ENCODE results near the gene ZNF462.

ZNF462 gene

DNA sequence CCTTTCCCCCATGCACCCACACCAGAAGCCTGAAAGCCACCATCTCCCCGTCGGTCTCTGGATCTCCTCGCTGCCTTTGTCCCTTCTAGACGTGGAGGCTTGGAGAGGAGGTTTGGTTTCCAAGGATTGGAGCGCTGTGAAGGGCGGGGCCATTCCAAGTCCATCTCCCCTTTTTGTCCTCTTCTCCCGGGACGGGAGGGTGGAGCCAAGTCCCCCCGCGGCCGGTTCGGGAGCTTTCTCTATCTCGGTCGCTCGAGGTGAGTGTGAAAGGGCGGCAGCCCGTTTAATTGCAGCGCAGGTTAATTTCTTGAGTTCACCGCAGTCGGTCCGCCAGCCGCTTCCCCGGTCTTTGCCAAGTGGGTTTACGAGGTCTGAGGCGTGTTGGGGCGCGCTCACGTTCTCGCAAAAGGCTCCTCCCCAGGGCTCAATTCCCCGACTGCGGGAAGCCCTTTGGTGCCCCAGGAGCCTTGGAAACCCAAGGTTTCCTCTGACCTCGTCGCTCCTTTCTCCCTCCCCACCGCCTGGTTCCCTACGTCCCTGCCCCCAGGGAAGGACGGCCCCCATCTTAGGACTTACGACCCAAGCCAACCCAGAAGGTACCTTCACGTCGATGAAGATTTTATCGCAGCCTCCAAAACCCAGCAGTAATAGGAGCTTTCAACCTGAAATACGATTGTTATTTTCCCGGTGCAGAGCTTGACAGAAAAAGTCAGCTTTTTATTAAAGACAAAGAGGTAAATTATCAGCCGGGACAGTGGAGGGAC lies 2.8 kb upstream of the ZNF462 start:
- H3K36me3 Mint-ChIP-seq: peaks cover 2% of the 10 kb centered on the region
- no peak overlapping the region for H3K4me3 Mint-ChIP-seq
- H3K9me3 Mint-ChIP-seq (ENCODE audit: low read depth): no peaks in the 10 kb centered on the region
- peaks cover 44% of the 10 kb centered on the region for H3K27me3 Mint-ChIP-seq
- no peak overlapping the region for H3K27ac Mint-ChIP-seq
- H3K4me1 Mint-ChIP-seq (ENCODE audit: low read depth): peaks cover 33% of the 10 kb centered on the region

- peaks cover 33% of the 10 kb centered on the region for H3K4me1 Mint-ChIP-seq (ENCODE audit: low read depth)
- no peaks in the 10 kb centered on the region for H3K9me3 Mint-ChIP-seq (ENCODE audit: low read depth)
- H3K4me3 Mint-ChIP-seq: peak overlapping the region; percentile 46
- H3K27ac Mint-ChIP-seq: no peak overlapping the region
- peaks cover 49% of the 10 kb centered on the region for H3K27me3 Mint-ChIP-seq
- H3K36me3 Mint-ChIP-seq: peaks cover 2% of the 10 kb centered on the region
Observed at GRCh38 chr9:106860721-106861639, 2.0 kb upstream of the ZNF462 start.

DNA sequence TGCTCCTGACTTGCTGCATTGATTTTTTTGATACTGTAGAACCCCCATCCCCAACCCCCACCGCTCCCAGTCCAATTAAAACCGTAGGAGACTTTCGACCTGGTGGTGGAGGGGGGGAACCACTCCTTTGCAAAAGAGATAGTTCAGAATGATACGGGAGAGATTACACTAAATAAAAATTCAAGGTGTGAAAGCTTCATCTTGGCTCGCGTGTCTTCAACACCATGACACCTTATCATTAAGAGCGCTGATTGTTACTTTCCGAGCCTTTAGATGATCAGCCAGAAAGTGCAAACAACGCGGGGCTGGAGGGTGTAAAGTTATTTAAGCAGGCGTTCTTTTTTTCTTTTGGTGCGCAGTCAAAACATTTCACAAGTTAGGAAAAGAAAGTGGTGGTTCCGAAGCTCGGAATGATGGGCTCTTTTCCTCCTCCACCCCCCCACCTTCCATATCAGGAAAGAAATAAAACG lies 1.3 kb upstream of the ZNF462 start:
- peaks cover 33% of the 10 kb centered on the region for H3K4me1 Mint-ChIP-seq (ENCODE audit: low read depth)
- no peaks in the 10 kb centered on the region for H3K9me3 Mint-ChIP-seq (ENCODE audit: low read depth)
- H3K4me3 Mint-ChIP-seq: peak overlapping the region; percentile 46
- peaks cover 2% of the 10 kb centered on the region for H3K36me3 Mint-ChIP-seq
- H3K27ac Mint-ChIP-seq: no peak overlapping the region
- H3K27me3 Mint-ChIP-seq: peaks cover 49% of the 10 kb centered on the region

- peaks cover 33% of the 10 kb centered on the region for H3K4me1 Mint-ChIP-seq (ENCODE audit: low read depth)
- peaks cover 51% of the 10 kb centered on the region for H3K27me3 Mint-ChIP-seq
- H3K4me3 Mint-ChIP-seq: peak overlapping the region; percentile 83
- H3K9me3 Mint-ChIP-seq (ENCODE audit: low read depth): no peaks in the 10 kb centered on the region
- H3K36me3 Mint-ChIP-seq: peaks cover 2% of the 10 kb centered on the region
- H3K27ac Mint-ChIP-seq: no peak overlapping the region
Observed at GRCh38 chr9:106862110-106862820, 701 bp upstream of the ZNF462 start.

DNA sequence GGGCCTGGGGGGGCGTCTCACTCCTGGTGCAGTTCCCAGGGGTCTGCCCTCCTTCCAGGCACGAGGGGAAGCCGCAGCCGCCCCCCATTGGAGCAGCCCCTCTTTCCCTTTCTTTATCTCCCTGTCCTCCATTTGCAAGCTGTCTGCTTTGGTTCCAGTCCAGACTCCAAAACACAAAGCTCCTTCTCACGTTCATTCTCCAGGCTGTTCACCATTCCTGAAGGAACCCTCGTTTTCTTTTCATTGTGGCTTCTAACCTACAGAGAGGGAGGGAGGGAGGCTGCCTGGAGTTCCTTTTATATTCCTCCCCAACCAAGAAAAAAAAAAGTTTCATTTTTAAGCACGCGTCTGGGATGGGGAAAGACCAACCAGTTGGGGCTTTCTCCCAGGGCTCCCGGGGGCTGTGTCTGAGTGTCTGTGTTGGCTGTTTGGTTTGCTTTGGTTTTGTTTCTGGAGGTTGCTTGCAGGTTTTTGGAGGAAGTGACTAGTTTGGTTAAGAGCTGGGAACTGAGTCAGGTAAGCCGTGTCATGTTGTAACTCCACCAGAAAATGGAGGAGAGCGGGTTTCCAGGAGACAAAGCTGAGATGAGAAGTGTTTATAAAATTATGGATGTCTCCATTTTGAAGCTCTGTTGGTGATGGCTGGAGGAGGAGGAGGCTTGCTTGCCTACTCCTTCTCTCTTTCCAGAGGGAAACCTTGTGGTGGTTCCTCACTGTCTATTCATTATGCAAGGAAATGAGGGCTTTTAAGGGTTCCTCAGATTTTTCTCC lies 1.6 kb downstream of the ZNF462 start:
- Mint-ChIP-seq H3K9me3 (ENCODE audit: low read depth) (no peaks in the 10 kb centered on the region), H3K27ac (no peak overlapping the region), H3K27me3 (peaks cover 47% of the 10 kb centered on the region), H3K4me1 (ENCODE audit: low read depth) (peaks cover 30% of the 10 kb centered on the region), H3K36me3 (peaks cover 1% of the 10 kb centered on the region), H3K4me3 (peak overlapping the region; percentile 67)

GRCh38 chr9:106866243-106866642 lies 3.3 kb downstream of the ZNF462 start:
- no peak overlapping the region for H3K27ac Mint-ChIP-seq
- no peaks in the 10 kb centered on the region for H3K36me3 Mint-ChIP-seq
- no peak overlapping the region for H3K4me3 Mint-ChIP-seq
- H3K9me3 Mint-ChIP-seq (ENCODE audit: low read depth): no peaks in the 10 kb centered on the region
- peaks cover 22% of the 10 kb centered on the region for H3K4me1 Mint-ChIP-seq (ENCODE audit: low read depth)
- peaks cover 33% of the 10 kb centered on the region for H3K27me3 Mint-ChIP-seq

GRCh38 chr9:106867286-106867685 lies 4.3 kb downstream of the ZNF462 start:
- no peak overlapping the region for H3K4me3 Mint-ChIP-seq
- H3K36me3 Mint-ChIP-seq: no peaks in the 10 kb centered on the region
- H3K27ac Mint-ChIP-seq: no peak overlapping the region
- H3K27me3 Mint-ChIP-seq: peaks cover 24% of the 10 kb centered on the region
- H3K9me3 Mint-ChIP-seq (ENCODE audit: low read depth): no peaks in the 10 kb centered on the region
- H3K4me1 Mint-ChIP-seq (ENCODE audit: low read depth): peaks cover 14% of the 10 kb centered on the region

GRCh38 chr9:106868087-106868486 lies 5.1 kb downstream of the ZNF462 start:
- Mint-ChIP-seq H3K4me1 (ENCODE audit: low read depth) (peaks cover 8% of the 10 kb centered on the region), H3K27me3 (peaks cover 19% of the 10 kb centered on the region), H3K27ac (no peak overlapping the region), H3K36me3 (no peaks in the 10 kb centered on the region), H3K9me3 (ENCODE audit: low read depth) (no peaks in the 10 kb centered on the region), H3K4me3 (no peak overlapping the region)

- no peak overlapping the region for H3K27ac Mint-ChIP-seq
- no peaks in the 10 kb centered on the region for H3K9me3 Mint-ChIP-seq (ENCODE audit: low read depth)
- no peaks in the 10 kb centered on the region for H3K36me3 Mint-ChIP-seq
- H3K27me3 Mint-ChIP-seq: peaks cover 18% of the 10 kb centered on the region
- H3K4me1 Mint-ChIP-seq (ENCODE audit: low read depth): peaks cover 6% of the 10 kb centered on the region
- H3K4me3 Mint-ChIP-seq: no peak overlapping the region
Observed at GRCh38 chr9:106868565-106868964, 5.6 kb downstream of the ZNF462 start.

DNA sequence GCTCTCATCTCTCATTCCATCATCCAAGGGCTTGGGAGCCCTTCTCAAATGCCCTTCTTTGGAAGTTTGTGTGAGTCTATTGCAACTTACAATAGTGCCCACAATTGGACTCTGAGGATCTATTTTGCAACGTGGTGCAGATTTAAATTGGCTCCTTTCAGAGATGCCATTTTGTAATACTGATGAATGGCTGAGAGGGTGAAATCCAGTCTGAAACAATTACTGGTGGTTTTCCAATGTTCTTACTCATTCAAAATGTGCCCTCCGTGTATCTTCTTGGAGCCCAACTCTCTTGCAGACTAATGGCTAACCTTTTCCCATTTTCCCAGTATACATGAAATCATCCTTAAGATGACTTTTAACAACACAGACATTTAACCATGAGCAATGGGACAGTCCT lies 6.1 kb downstream of the ZNF462 start:
- Mint-ChIP-seq H3K27me3 (peaks cover 17% of the 10 kb centered on the region), H3K27ac (no peak overlapping the region), H3K4me3 (no peak overlapping the region), H3K9me3 (ENCODE audit: low read depth) (no peaks in the 10 kb centered on the region), H3K4me1 (ENCODE audit: low read depth) (peaks cover 5% of the 10 kb centered on the region), H3K36me3 (no peaks in the 10 kb centered on the region)

- H3K4me3 Mint-ChIP-seq: no peak overlapping the region
- no peaks in the 10 kb centered on the region for H3K36me3 Mint-ChIP-seq
- H3K9me3 Mint-ChIP-seq (ENCODE audit: low read depth): no peaks in the 10 kb centered on the region
- peaks cover 17% of the 10 kb centered on the region for H3K27me3 Mint-ChIP-seq
- H3K4me1 Mint-ChIP-seq (ENCODE audit: low read depth): peaks cover 3% of the 10 kb centered on the region
- H3K27ac Mint-ChIP-seq: no peak overlapping the region
Observed at GRCh38 chr9:106869458-106869857, 6.5 kb downstream of the ZNF462 start.

DNA sequence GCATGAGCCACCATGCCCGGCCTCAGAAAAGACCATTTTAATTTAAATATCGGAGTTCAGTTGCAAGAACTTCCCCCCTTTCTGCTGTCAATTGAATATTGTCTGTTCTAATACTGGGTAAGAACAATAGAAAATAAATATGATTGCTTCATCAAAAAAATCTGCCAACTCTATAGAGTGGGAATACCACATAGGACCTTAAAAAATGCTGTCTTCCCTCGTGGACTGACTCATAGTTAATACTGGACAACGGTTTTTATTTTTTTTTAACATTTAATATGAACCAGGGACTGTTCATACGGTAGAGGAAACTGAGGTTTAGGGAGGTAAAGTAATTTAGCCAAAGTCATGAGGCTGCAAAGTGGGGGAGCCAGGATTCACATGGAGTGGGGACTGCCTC lies 9.7 kb downstream of the ZNF462 start:
- no peak overlapping the region for H3K27ac Mint-ChIP-seq
- H3K27me3 Mint-ChIP-seq: peaks cover 4% of the 10 kb centered on the region
- no peaks in the 10 kb centered on the region for H3K36me3 Mint-ChIP-seq
- H3K4me3 Mint-ChIP-seq: no peak overlapping the region
- H3K9me3 Mint-ChIP-seq (ENCODE audit: low read depth): no peaks in the 10 kb centered on the region
- no peaks in the 10 kb centered on the region for H3K4me1 Mint-ChIP-seq (ENCODE audit: low read depth)

GRCh38 chr9:106874031-106874430 lies 11.1 kb downstream of the ZNF462 start:
- H3K4me1 Mint-ChIP-seq (ENCODE audit: low read depth): no peaks in the 10 kb centered on the region
- H3K9me3 Mint-ChIP-seq (ENCODE audit: low read depth): no peaks in the 10 kb centered on the region
- no peak overlapping the region for H3K27ac Mint-ChIP-seq
- H3K4me3 Mint-ChIP-seq: no peak overlapping the region
- peaks cover 2% of the 10 kb centered on the region for H3K27me3 Mint-ChIP-seq
- no peaks in the 10 kb centered on the region for H3K36me3 Mint-ChIP-seq

- Mint-ChIP-seq H3K4me3 (no peak overlapping the region), H3K4me1 (ENCODE audit: low read depth) (no peaks in the 10 kb centered on the region), H3K27me3 (no peaks in the 10 kb centered on the region), H3K36me3 (no peaks in the 10 kb centered on the region), H3K9me3 (ENCODE audit: low read depth) (no peaks in the 10 kb centered on the region), H3K27ac (no peak overlapping the region)
Observed at GRCh38 chr9:106874652-106875051, 11.7 kb downstream of the ZNF462 start.
